ENCODE measurements around the gene INTS1.

- TF ChIP-seq POLR2A (IDR thresholded peaks at IDR 0.05) (no peak), POLR2AphosphoS5 (IDR thresholded peaks at IDR 0.05) (no peak)
- TF ChIP-seq, protein P1, sequence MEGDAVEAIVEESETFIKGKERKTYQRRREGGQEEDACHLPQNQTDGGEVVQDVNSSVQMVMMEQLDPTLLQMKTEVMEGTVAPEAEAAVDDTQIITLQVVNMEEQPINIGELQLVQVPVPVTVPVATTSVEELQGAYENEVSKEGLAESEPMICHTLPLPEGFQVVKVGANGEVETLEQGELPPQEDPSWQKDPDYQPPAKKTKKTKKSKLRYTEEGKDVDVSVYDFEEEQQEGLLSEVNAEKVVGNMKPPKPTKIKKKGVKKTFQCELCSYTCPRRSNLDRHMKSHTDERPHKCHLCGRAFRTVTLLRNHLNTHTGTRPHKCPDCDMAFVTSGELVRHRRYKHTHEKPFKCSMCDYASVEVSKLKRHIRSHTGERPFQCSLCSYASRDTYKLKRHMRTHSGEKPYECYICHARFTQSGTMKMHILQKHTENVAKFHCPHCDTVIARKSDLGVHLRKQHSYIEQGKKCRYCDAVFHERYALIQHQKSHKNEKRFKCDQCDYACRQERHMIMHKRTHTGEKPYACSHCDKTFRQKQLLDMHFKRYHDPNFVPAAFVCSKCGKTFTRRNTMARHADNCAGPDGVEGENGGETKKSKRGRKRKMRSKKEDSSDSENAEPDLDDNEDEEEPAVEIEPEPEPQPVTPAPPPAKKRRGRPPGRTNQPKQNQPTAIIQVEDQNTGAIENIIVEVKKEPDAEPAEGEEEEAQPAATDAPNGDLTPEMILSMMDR (IDR thresholded peaks at IDR 0.05) = no peak
Observed at GRCh38 chr7:1478480-1478879, 25.7 kb downstream of the INTS1 start.

All from transverse colon (tissue), 4 donors.